SKM-1 (cell line): ENCODE measurements around the gene SPSB4.

Experiments used
- DNase-seq: peaks from one replicate; lab custom pipeline; 2025; ENCODE audit not compliant: unreplicated experiment; lab: John Stamatoyannopoulos, UW

SPSB4 gene

DNA sequence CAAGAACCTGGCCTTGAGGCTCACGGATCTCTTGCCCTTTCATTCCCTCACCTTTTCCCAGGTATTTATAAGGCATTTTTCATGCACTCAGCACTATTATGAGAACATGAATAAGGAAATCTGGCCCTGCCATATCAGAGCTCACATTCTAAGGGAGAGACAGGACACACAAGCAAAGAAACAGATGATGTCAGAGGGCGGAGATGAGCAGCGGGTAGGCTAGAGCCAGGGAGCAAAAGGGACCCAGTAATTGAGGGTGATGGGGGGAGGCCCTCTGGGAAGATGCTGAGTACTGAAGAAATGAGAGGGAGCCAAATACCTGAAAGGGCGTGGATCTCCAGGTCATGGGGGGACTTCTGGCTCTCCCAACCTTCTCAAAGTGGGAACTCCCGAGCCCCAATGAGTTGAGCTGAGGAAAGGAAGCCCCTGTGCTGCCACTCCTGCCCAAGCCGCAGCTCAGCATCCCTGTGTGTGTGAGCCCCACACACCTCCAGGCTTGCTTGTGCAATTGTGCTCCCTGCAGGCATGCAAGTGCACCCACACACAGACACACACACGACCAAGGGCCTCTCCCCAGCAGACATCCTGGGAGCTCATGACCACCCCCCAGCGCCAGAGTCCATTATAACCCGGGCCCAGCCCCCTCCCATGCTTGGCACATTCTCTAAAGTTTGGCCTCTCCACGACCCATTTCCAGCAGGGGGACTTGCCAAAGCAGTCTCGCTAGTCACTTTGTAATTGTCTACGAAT lies 99.1 kb downstream of the SPSB4 start:
- no peak for DNase-seq

DNA sequence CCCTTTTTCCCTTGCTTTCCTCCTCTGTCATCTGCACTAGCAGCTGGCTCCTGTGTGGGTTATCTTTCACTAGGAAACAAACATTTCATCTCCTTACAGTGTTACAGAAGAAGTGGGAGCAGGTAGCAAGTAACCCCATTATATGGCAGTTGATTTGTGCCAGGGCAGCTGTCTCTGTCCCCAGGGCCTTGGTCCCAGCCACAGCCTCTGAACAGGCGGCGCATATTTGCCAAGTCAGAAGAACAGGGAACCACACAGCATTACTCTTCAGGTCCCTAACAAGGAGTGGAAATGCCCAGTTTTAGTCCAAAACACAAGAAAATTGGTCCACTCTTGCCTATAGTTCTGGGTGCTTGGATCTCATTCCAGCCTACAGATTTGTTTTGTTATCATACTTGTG lies 99.8 kb downstream of the SPSB4 start:
- no peak for DNase-seq

DNA sequence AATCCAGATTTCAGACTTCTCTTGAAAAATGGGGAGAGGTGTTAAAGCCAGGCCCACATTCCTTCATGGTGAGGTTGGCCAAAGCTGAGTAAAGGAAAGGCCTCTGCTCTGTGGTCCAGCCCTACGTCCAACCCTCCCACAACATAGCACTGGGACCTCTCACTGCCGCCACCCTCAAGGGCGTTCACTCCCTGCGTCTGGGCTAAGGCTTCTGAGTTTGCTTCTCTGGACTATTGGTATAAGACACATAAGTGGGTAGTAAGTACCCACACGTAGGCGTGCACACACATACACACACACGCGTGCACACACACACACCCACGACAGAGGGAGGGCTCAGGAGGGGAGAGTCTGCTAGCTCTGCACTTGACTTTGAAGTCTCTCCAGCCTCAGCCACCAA lies 100.3 kb downstream of the SPSB4 start:
- DNase-seq: no peak

- DNase-seq: no peak
Measured at GRCh38 chr3:141152130-141152529, 101.0 kb downstream of the SPSB4 start.

- no peak for DNase-seq
Measured at GRCh38 chr3:141152801-141153678, 101.9 kb downstream of the SPSB4 start.

DNA sequence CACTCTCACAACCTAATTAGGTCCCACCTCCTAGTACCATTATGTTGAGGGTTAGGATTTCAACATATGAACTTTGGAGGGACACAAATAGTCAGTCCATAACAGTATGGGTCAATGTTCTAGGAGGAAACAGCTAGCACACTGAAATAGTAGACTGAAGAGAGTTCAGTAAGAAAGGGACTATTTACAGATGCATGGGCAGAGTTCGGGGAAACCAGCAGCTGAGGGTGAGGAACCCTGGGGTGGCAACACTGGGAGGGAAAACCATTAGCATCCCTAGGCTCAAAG lies 102.5 kb downstream of the SPSB4 start:
- no peak for DNase-seq

DNA sequence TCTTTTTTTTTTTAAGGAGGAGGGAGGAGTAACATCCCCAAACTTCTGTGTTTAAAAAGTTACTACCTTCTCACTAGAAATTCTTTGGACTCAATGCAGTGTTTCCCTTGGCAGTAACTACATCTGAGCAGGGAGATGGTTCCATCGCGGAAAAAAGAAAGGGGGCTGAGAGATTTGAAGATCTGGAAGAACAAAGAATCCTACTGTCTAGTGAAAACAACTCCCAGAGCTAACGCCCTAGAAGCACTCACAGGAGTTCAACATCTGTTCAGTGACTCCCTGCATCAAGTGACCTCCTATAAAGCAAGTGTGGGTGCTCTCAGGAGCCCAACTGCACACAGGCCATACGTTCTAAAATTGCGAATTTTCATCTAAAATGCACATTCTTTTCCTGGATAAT lies 113.7 kb downstream of the SPSB4 start:
- DNase-seq: no peak

GRCh38 chr3:141167681-141168080 lies 116.5 kb downstream of the SPSB4 start:
- no peak for DNase-seq

DNA sequence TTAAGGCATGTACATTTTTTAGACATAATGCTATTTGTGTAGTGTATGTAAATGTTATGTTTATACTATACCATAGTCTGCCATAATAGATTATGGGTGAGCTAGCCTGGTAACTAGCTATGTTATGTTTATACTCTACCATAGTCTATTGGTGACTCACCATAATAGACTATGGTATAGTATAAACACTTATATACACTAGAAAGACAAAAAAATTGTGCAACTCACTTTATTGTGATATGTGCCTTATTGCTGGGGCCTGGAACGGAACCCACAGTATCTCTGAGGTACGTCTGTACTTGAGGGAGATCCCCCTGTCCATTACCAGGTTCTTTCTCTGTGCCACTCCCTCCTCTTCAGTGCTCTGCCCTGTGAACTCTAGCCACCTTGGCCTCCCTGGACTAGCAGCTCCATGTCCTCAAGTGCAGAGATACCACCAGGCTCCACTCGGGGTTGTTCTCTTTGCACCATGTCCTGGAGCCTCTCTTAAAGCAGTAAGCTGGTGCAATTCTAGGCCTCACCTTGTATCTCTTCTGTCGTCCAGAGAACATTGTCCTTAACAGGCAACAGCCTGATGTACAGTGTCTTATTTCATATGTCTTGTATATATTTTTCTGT lies 119.6 kb downstream of the SPSB4 start:
- DNase-seq: no peak

- DNase-seq: no peak
Measured at GRCh38 chr3:141174674-141175073, 123.5 kb downstream of the SPSB4 start.

GRCh38 chr3:141176775-141177174 lies 125.6 kb downstream of the SPSB4 start:
- no peak for DNase-seq

- DNase-seq: no peak
Measured at GRCh38 chr3:141178026-141178425, 126.9 kb downstream of the SPSB4 start.

DNA sequence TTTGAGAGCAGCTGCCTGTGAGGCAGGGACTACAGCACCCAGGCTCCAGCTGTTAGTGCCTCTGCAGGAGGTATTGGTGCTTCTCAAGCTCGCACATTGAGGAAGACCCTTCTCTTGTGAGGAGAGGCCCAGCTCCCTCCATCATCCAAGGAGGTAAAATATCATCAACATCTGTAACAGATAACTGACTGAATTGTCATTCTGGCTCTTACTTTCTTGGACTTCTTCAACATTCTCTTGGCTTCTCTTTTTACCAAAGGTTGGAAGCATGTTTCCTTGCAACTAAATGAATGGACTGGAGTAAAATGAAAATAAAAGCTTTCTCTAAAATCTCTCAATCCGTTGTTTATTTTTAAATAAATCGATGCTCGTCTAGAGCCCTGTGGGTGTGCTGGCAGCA lies 127.4 kb downstream of the SPSB4 start:
- DNase-seq: no peak

- no peak for DNase-seq
Measured at GRCh38 chr3:141179983-141180382, 128.8 kb downstream of the SPSB4 start.

- no peak for DNase-seq
Measured at GRCh38 chr3:141181196-141181595, 130.0 kb downstream of the SPSB4 start.

DNA sequence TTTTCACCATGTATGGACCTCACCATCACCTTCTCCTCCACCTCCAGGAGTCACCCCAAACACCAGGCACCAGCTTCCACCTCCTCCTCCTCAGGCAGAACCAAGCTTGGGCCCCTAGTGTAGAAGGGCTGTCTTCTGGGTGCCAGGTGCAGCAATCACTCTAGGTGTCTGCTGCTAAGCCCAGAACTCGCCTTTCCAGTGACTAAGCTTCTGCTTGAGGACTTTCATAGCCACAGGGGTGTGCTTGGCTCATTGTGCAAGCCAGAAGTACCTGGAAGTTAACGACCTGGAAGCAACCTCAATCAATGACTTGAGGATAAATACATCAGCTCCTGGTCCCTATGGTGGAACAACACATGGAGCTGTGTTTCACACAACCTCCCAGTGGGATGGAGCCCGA lies 130.7 kb downstream of the SPSB4 start:
- DNase-seq: no peak

- DNase-seq: no peak
Measured at GRCh38 chr3:141183606-141184005, 132.5 kb downstream of the SPSB4 start.

DNA sequence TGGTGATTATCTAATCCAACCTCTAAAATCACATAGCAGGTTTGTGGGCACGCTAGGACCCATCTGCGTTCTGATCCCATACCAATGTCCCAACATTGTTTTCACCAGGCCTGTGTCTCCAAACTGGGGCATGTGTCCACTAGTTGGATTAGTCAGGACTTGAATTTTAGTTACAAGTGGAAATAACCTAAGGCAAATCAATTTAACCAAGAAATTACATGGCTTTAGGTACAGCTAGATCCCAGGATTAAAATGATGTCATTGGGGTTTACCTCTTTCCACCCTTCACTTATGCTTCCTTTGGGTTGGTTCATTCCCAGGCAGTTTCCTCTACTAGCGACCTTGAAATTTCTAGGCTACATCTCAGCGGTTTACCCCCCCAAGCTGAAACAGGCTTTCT lies 133.3 kb downstream of the SPSB4 start:
- no peak for DNase-seq

- no peak for DNase-seq
Measured at GRCh38 chr3:141191097-141191749, 140.1 kb downstream of the SPSB4 start.

DNA sequence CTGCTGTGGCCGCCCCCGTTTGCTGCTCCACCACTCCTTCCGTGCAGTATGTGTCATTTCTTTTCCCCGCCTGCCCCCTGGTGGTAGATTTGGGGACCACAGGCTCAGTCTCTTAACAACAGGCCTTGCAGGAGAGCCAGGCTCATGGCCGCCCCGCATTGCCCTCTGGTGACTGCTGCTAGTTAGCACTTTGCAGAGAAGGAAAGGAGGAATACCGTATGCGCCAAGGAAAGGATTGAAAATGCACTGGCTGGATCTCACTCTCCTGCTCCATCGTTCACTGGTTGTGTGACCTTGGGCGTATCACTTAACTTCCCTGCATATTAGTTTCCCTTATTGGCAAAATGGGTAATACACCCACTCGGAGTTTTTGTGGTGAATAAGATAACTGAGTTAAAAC lies 141.2 kb downstream of the SPSB4 start:
- peak; percentile 82 for DNase-seq

- DNase-seq: no peak
Measured at GRCh38 chr3:141193066-141193830, 142.1 kb downstream of the SPSB4 start.
